Testis (tissue), 3 donors: ENCODE measurements around the gene AP1S3. TPM values are rescaled to one million over a fixed set of nuclear protein-coding genes. Genes with fewer than 3 reads are reported as not detected.

Source experiments
- DNase-seq: peaks from one replicate; pipeline ENCODE4 v3.0.0-alpha.2; 2019
- H3K27ac ChIP-seq, 2 donors: fragments of 200-600 bp; sonication (generic); one replicate each; pipeline ENCODE4 v1.5.1; 2019
- H3K27me3 ChIP-seq: fragments of 200-600 bp; sonication (generic); one replicate; pipeline ENCODE4 v1.5.1; 2019
- H3K36me3 ChIP-seq: fragments of 200-600 bp; sonication (generic); one replicate; pipeline ENCODE4 v1.5.1; 2017; ENCODE audit warnings: low read depth; ENCODE audit errors: missing control alignments
- H3K4me1 ChIP-seq: fragments of 200-600 bp; sonication (generic); one replicate; pipeline ENCODE4 v1.5.1; 2019
- H3K4me3 ChIP-seq, 2 donors: fragments of 200-600 bp; sonication (generic); one replicate each; pipeline ENCODE4 v1.5.1; 2017 to 2019
- H3K9me3 ChIP-seq: fragments of 200-600 bp; sonication (generic); one replicate; pipeline ENCODE4 v1.5.1; 2017
- CTCF ChIP-seq, 3 experiments: fragments of 450-650 bp in 2 of 3; fragments of 200-600 bp in 1 of 3; sonication (generic) in 1 of 3; IDR thresholded peaks; one replicate each; pipeline ENCODE4 v1.5.1; 2016 to 2019; ENCODE audit warnings: antibody characterized with exemption in 3 of 3, mild to moderate bottlenecking in 2 of 3, moderate library complexity in 1 of 3
- POLR2A ChIP-seq: fragments of 450-650 bp; IDR thresholded peaks from one replicate; pipeline ENCODE4 v1.6.1; 2017; ENCODE audit warnings: antibody characterized with exemption, mild to moderate bottlenecking, moderate library complexity
- WGBS, 2 donors: methylation state at CpG; one replicate each; pipeline ENCODE4 v1.1.5; 2018; 5-methylcytosine and 5-hydroxymethylcytosine counted together
- intact Hi-C: fragments of 100-400 bp; cut with DNase I; formaldehyde crosslinking; loops from one replicate; pipeline ENCODE4 v1.15.1; 2023; ENCODE audit warnings: low total_unique reads
- polyA plus RNA-seq: library from polyadenylated mRNA; stranded (reverse); fragments of 350-450 nt; fragmentation: Illumina TruSeq; extraction: RNeasy Lipid Tissue Mini Kit (QIAGEN cat#74804); gene quantifications from one replicate; pipeline ENCODE4 v1.2.3, GENCODE V29; 2014; ENCODE audit warnings: low read depth, low replicate concordance; ENCODE audit not compliant: insufficient read depth
- total RNA-seq, 2 donors: library from RNA; depleted of rRNA; stranded (reverse); fragments of >200 nt; gene quantifications; one replicate each; pipeline ENCODE4 v1.2.3, GENCODE V29; 2016

Gene AP1S3
- total and polyA plus RNA-seq, 3 donors from 2014 or later: 1.6 to 3.2 (median 2.6) TPM

GRCh38 chr2:223855426-223855825 is 18.0 kb upstream of the AP1S3 start:
- 80 to 81% methylated on average over 5 of the region's 5 CpGs for WGBS, 2 donors
- Histone ChIP-seq H3K36me3 (no peaks in the 10 kb centered on the region), H3K4me3 (no peak overlapping the region), H3K4me1 (peaks cover 9% of the 10 kb centered on the region), H3K27ac (no peak overlapping the region), H3K27me3 (no peaks in the 10 kb centered on the region), H3K9me3 (no peaks in the 10 kb centered on the region)
- no peak for DNase-seq
- TF ChIP-seq CTCF (IDR thresholded peaks at IDR 0.05) (no peak), POLR2A (no peak)
- intact Hi-C loops: no loop called here

- intact Hi-C loops: no loop called here
- 92 to 94% methylated on average over 2 of the region's 2 CpGs for WGBS, 2 donors
- Histone ChIP-seq H3K9me3 (no peaks in the 10 kb centered on the region), H3K36me3 (no peaks in the 10 kb centered on the region), H3K4me1 (peaks cover 9% of the 10 kb centered on the region), H3K4me3 (no peak overlapping the region), H3K27me3 (no peaks in the 10 kb centered on the region), H3K27ac (no peak overlapping the region)
- DNase-seq: no peak
- no peak for TF ChIP-seq POLR2A
- no peak for TF ChIP-seq CTCF (IDR thresholded peaks at IDR 0.05)
These were observed 17.4 kb upstream of the AP1S3 start for GRCh38 chr2:223854741-223855140.

- H3K4me1 ChIP-seq: peaks cover 9% of the 10 kb centered on the region
- WGBS, 2 donors: 83 to 90% methylated on average over 3 of the region's 3 CpGs
- no peaks in the 10 kb centered on the region for H3K36me3 ChIP-seq
- no peaks in the 10 kb centered on the region for H3K9me3 ChIP-seq
- H3K4me3 ChIP-seq: no peak overlapping the region
- intact Hi-C loops: no loop called here
- no peak for TF ChIP-seq CTCF (IDR thresholded peaks at IDR 0.05)
- TF ChIP-seq POLR2A: no peak
- no peaks in the 10 kb centered on the region for H3K27me3 ChIP-seq
- H3K27ac ChIP-seq: no peak overlapping the region
- DNase-seq: no peak
These were observed 16.0 kb upstream of the AP1S3 start for GRCh38 chr2:223853425-223853837.

GRCh38 chr2:223852281-223852795 is 15.0 kb upstream of the AP1S3 start:
- H3K27ac ChIP-seq: no peak overlapping the region

More at GRCh38 chr2:223852281-223852795, 15.0 kb upstream of the AP1S3 start:
- peaks cover 9% of the 10 kb centered on the region for H3K4me1 ChIP-seq
- no peaks in the 10 kb centered on the region for H3K36me3 ChIP-seq
- 92 to 94% methylated on average over 3 of the region's 3 CpGs for WGBS, 2 donors
- no peak for DNase-seq
- no peak for TF ChIP-seq POLR2A
- no peak for TF ChIP-seq CTCF (IDR thresholded peaks at IDR 0.05)
- intact Hi-C loops: no loop called here
- no peaks in the 10 kb centered on the region for H3K27me3 ChIP-seq
- no peak overlapping the region for H3K4me3 ChIP-seq
- H3K9me3 ChIP-seq: no peaks in the 10 kb centered on the region
